Fibroblast of lung (primary cell): ENCODE results near the gene MORN1.

Source experiments
- CTCF ChIP-seq, 2 donors: IDR thresholded peaks in 1 of 2; conservative IDR thresholded peaks in 1 of 2; 1 replicate in 1 of 2; 2 replicates in 1 of 2; pipeline ENCODE4 v1.5.1; 2011 to 2012; ENCODE audit warnings: low read length in 2 of 2, control low read depth in 1 of 2, inconsistent platforms in 1 of 2, low read depth in 1 of 2, mild to moderate bottlenecking in 1 of 2
- EZH2 ChIP-seq: IDR thresholded peaks from 2 replicates; pipeline ENCODE4 v1.5.1; 2012; ENCODE audit warnings: low read length, control low read depth, mild to moderate bottlenecking; ENCODE audit errors: missing control alignments

- TF ChIP-seq CTCF (conservative IDR thresholded peaks at IDR 0.05 in 1 of 2, IDR thresholded peaks at IDR 0.05 in 1 of 2; ENCODE audit: low read depth in 1 of 2, low read length in 2 of 2): no peak
- no peak for TF ChIP-seq EZH2
These were observed 14.4 kb upstream of the MORN1 start for GRCh38 chr1:2405588-2406295.
